Liver (tissue), 9 donors: ENCODE results near the gene PDHA1. TPM values are rescaled to one million over a fixed set of nuclear protein-coding genes. Genes with fewer than 3 reads are reported as not detected.
A peak's percentile ranks its signal among the peaks of the same experiment; 100 is the strongest.

Source experiments
- DNase-seq: peaks from one replicate; pipeline ENCODE4 v3.0.0-alpha.2; 2017; ENCODE audit warnings: low spot score
- H3K27ac ChIP-seq, 2 donors: one replicate each; pipeline ENCODE4 v1.7.0; 2013; ENCODE audit warnings: inconsistent platforms in 2 of 2, low read length in 2 of 2, control low read depth in 1 of 2, low read depth in 1 of 2, mild to moderate bottlenecking in 1 of 2
- H3K27me3 ChIP-seq, 4 donors: one replicate each; pipeline versions ENCODE4 v1.6.1 to v1.7.0; 2013; ENCODE audit warnings: low read length in 3 of 4, inconsistent platforms in 1 of 4, mild to moderate bottlenecking in 1 of 4, moderate library complexity in 1 of 4; ENCODE audit not compliant: control insufficient read depth in 4 of 4, insufficient read depth in 4 of 4
- H3K36me3 ChIP-seq, 4 donors: one replicate each; pipeline versions ENCODE4 v1.6.1 to v1.7.0; 2013; ENCODE audit warnings: low read length in 3 of 4, mild to moderate bottlenecking in 3 of 4, low read depth in 1 of 4, moderate library complexity in 1 of 4; ENCODE audit not compliant: control insufficient read depth in 4 of 4, insufficient read depth in 3 of 4
- H3K4me1 ChIP-seq, 4 donors: one replicate each; pipeline versions ENCODE4 v1.6.1 to v1.7.0; 2013; ENCODE audit warnings: low read length in 3 of 4, mild to moderate bottlenecking in 3 of 4, moderate library complexity in 1 of 4; ENCODE audit not compliant: control insufficient read depth in 4 of 4, insufficient read depth in 4 of 4
- H3K4me3 ChIP-seq, 3 donors: one replicate each; pipeline versions ENCODE4 v1.6.1 to v1.7.0; 2013; ENCODE audit warnings: low read length in 3 of 3, control low read depth in 1 of 3, low read depth in 1 of 3, mild to moderate bottlenecking in 1 of 3
- H3K9ac ChIP-seq, 2 donors: one replicate each; pipeline ENCODE4 v1.7.0; 2013; ENCODE audit warnings: low read length in 2 of 2, mild to moderate bottlenecking in 2 of 2, moderate library complexity in 2 of 2, control low read depth in 1 of 2, low read depth in 1 of 2
- H3K9me3 ChIP-seq, 4 donors: one replicate each; pipeline versions ENCODE4 v1.6.1 to v1.7.0; 2013; ENCODE audit warnings: low read length in 3 of 4; ENCODE audit not compliant: control insufficient read depth in 4 of 4
- FOXA1 ChIP-seq: IDR thresholded peaks from 2 replicates; pipeline ENCODE4 v1.6.1; 2016; ENCODE audit warnings: antibody characterized with exemption
- HNF4A ChIP-seq, 2 donors: conservative IDR thresholded peaks; 2 replicates each; pipeline ENCODE4 v1.6.1; 2016; ENCODE audit warnings: antibody characterized with exemption in 2 of 2, mild to moderate bottlenecking in 2 of 2
- HNF4G ChIP-seq: IDR thresholded peaks from 2 replicates; pipeline ENCODE4 v1.6.1; 2016; ENCODE audit warnings: antibody characterized with exemption
- RXRA ChIP-seq, 2 donors: IDR thresholded peaks; 2 replicates each; pipeline ENCODE4 v1.6.1; 2017 to 2018; ENCODE audit warnings: antibody characterized with exemption in 2 of 2, mild to moderate bottlenecking in 1 of 2
- SP1 ChIP-seq: IDR thresholded peaks from 2 replicates; pipeline ENCODE4 v1.6.1; 2018; ENCODE audit warnings: antibody characterized with exemption, mild to moderate bottlenecking
- TAF1 ChIP-seq: conservative IDR thresholded peaks from 2 replicates; pipeline ENCODE4 v1.6.1; 2016; ENCODE audit warnings: antibody characterized with exemption, mild to moderate bottlenecking
- YY1 ChIP-seq: IDR thresholded peaks from 2 replicates; pipeline ENCODE4 v1.6.1; 2016; ENCODE audit warnings: antibody characterized with exemption, mild to moderate bottlenecking
- WGBS: extraction: QIAGEN DNeasy Blood & Tissue Kit; methylation state at CpG from one replicate; pipeline ENCODE4 v1.1.7; 2013; 5-methylcytosine and 5-hydroxymethylcytosine counted together
- polyA plus RNA-seq, 2 donors: library from polyadenylated mRNA; stranded (reverse) in 1 of 2; unstranded in 1 of 2; fragments of 200-250 nt in 1 of 2; fragments of >200 nt in 1 of 2; fragmentation: Nextera tagmentation in 1 of 2; extraction: Ambion mirVana in 1 of 2; gene quantifications; one replicate each; pipeline versions ENCODE4 v1.2.1 to v1.2.3, GENCODE V29; 2013 to 2015
- total RNA-seq, 2 donors: library from RNA; depleted of rRNA; stranded (reverse); fragments of >200 nt; gene quantifications; one replicate each; pipeline ENCODE4 v1.2.3, GENCODE V29; 2014
- TF ChIP-seq, protein P1 (sequence below): IDR thresholded peaks from 2 replicates; pipeline ENCODE4 v1.6.1; 2016; ENCODE audit warnings: antibody characterized with exemption
- TF ChIP-seq, protein P2 (sequence below): IDR thresholded peaks from 2 replicates; pipeline ENCODE4 v1.6.1; 2016; ENCODE audit warnings: antibody characterized with exemption
- TF ChIP-seq, protein P3 (sequence below): IDR thresholded peaks from 2 replicates; pipeline ENCODE4 v1.6.1; 2016; ENCODE audit warnings: antibody characterized with exemption, mild to moderate bottlenecking
- TF ChIP-seq, protein P4 (sequence below): IDR thresholded peaks from 2 replicates; pipeline ENCODE4 v1.6.1; 2016; ENCODE audit warnings: antibody characterized with exemption
- donor health status: healthy.
- donor health status: healthy.
- donor health status: healthy.
- donor health status: healthy.
- donor health status: healthy.

The PDHA1 gene
- total and polyA plus RNA-seq, 4 donors: 63.5 to 153 (median 129) TPM

DNA sequence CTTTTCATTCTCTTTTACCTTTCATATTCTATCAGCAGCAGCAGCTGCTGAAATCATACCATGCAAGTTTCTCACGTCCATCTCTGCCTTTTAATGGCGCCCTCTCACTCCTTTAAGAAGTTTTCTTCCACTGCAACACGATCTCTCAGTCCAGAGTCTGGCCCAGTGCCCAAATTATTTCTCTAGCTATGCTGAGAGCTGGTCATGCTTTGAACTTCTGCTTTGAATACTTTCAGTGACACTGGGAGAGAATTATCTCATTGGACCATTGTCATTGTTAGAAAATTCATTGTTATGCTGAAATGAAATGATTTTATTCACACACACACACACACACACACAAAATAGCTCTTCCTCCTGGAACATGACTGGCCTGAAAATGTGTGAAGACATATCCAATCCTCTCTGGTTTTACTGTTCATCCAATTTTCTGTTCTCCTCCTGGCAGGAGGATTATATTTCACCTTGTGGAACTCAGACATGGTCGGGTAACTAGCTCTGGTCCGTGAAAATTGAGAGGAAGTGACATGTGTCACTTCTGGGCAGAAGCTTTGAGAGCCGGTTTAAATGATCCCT is 1.3 kb upstream of the PDHA1 start:
- 65% methylated on average over 6 of the region's 6 CpGs for WGBS
- Histone ChIP-seq H3K27ac (no peak overlapping the region), H3K4me3 (no peak overlapping the region), H3K4me1 (peaks cover 5 to 25% (median 15%) of the 10 kb centered on the region in 4 donors), H3K9me3 (no peaks in the 10 kb centered on the region), H3K36me3 (no peaks in the 10 kb centered on the region), H3K9ac (no peak overlapping the region), H3K27me3 (no peaks in the 10 kb centered on the region)
- TF ChIP-seq YY1 (no peak), TAF1 (no peak), SP1 (no peak), HNF4G (no peak), FOXA1 (no peak)
- TF ChIP-seq, protein P1, sequence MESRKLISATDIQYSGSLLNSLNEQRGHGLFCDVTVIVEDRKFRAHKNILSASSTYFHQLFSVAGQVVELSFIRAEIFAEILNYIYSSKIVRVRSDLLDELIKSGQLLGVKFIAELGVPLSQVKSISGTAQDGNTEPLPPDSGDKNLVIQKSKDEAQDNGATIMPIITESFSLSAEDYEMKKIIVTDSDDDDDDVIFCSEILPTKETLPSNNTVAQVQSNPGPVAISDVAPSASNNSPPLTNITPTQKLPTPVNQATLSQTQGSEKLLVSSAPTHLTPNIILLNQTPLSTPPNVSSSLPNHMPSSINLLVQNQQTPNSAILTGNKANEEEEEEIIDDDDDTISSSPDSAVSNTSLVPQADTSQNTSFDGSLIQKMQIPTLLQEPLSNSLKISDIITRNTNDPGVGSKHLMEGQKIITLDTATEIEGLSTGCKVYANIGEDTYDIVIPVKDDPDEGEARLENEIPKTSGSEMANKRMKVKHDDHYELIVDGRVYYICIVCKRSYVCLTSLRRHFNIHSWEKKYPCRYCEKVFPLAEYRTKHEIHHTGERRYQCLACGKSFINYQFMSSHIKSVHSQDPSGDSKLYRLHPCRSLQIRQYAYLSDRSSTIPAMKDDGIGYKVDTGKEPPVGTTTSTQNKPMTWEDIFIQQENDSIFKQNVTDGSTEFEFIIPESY: no peak
- DNase-seq: no peak

DNA sequence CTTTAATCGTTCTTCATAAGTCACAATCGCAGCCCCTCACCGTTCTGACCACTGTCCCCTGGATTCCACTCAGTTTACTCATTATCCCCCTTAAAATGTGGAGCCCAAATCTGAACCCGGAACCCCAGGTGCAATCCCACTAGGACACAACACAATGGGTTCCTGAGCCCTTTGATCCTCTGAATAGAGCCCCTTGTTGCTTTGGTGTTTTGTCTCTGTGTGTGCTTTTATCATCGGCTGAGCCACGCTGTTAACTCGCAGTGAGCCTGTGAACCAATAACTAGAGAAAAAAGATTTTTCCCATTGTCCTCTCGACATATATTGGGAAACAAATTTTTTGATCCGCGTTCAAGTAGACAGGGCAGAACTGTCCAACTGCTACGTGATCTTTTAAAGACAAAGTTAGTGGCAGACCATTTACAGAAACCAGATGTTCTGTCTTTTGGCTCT is 617 bp upstream of the PDHA1 start:
- no peaks in the 10 kb centered on the region for H3K9me3 ChIP-seq
- peaks cover 7 to 30% (median 15%) of the 10 kb centered on the region in 4 donors for H3K4me1 ChIP-seq
- peak overlapping the region; percentile 35 to 57 (median 42) for H3K4me3 ChIP-seq
- no peaks in the 10 kb centered on the region for H3K27me3 ChIP-seq
- TF ChIP-seq TAF1: peak; percentile 30
- TF ChIP-seq SP1: no peak
- TF ChIP-seq, protein P1: no peak
- H3K27ac ChIP-seq: peak overlapping the region; percentile 61 to 64
- no peak for DNase-seq
- H3K36me3 ChIP-seq: no peaks in the 10 kb centered on the region
- 31% methylated on average over 11 of the region's 11 CpGs for WGBS
- peak overlapping the region in 1 of 2 donors; percentile 58 for H3K9ac ChIP-seq

DNA sequence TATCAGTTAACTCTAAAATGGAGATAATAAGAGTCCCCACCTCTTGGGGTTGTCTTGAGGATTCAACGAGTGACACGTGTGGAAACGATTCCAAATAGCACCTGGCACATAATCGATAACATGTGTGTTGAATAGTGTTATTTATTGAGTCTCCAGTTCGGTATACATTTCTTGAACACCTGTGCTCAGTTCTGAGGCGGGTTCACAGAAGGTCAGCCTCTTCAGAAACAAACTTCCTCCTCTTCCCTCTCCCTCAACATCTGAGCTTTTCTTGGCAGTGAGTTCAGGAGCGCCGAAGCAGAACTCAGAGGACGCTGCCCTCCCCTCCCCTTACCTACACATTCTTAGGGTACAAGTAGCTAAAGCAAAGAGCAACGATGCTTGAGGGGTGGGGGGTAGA is 934 bp downstream of the PDHA1 start:
- 14% methylated on average over 10 of the region's 10 CpGs for WGBS
- peaks cover 7 to 30% (median 15%) of the 10 kb centered on the region in 4 donors for H3K4me1 ChIP-seq
- H3K27me3 ChIP-seq: no peaks in the 10 kb centered on the region
- no peaks in the 10 kb centered on the region for H3K36me3 ChIP-seq
- H3K4me3 ChIP-seq: peak overlapping the region in 2 of 3 donors; percentile 86 to 90
- DNase-seq: no peak
- no peak overlapping the region for H3K27ac ChIP-seq
- H3K9ac ChIP-seq: peak overlapping the region in 1 of 2 donors; percentile 67
- no peaks in the 10 kb centered on the region for H3K9me3 ChIP-seq
- TF ChIP-seq RXRA (IDR thresholded peaks at IDR 0.05): no peak
- no peak for TF ChIP-seq SP1
- TF ChIP-seq, protein P2, sequence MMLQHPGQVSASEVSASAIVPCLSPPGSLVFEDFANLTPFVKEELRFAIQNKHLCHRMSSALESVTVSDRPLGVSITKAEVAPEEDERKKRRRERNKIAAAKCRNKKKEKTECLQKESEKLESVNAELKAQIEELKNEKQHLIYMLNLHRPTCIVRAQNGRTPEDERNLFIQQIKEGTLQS: no peak
- TF ChIP-seq, protein P3, sequence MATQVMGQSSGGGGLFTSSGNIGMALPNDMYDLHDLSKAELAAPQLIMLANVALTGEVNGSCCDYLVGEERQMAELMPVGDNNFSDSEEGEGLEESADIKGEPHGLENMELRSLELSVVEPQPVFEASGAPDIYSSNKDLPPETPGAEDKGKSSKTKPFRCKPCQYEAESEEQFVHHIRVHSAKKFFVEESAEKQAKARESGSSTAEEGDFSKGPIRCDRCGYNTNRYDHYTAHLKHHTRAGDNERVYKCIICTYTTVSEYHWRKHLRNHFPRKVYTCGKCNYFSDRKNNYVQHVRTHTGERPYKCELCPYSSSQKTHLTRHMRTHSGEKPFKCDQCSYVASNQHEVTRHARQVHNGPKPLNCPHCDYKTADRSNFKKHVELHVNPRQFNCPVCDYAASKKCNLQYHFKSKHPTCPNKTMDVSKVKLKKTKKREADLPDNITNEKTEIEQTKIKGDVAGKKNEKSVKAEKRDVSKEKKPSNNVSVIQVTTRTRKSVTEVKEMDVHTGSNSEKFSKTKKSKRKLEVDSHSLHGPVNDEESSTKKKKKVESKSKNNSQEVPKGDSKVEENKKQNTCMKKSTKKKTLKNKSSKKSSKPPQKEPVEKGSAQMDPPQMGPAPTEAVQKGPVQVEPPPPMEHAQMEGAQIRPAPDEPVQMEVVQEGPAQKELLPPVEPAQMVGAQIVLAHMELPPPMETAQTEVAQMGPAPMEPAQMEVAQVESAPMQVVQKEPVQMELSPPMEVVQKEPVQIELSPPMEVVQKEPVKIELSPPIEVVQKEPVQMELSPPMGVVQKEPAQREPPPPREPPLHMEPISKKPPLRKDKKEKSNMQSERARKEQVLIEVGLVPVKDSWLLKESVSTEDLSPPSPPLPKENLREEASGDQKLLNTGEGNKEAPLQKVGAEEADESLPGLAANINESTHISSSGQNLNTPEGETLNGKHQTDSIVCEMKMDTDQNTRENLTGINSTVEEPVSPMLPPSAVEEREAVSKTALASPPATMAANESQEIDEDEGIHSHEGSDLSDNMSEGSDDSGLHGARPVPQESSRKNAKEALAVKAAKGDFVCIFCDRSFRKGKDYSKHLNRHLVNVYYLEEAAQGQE: no peak
- TF ChIP-seq, protein P4, sequence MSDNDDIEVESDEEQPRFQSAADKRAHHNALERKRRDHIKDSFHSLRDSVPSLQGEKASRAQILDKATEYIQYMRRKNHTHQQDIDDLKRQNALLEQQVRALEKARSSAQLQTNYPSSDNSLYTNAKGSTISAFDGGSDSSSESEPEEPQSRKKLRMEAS: no peak
- TF ChIP-seq, protein P1: no peak
- TF ChIP-seq HNF4A (conservative IDR thresholded peaks at IDR 0.05): no peak
